Measurements from ENCODE around the gene DOK1. TPM values are rescaled to one million over a fixed set of nuclear protein-coding genes. Genes with fewer than 3 reads are reported as not detected.

DOK1 gene
- total RNA-seq, 1 donor = 89.8 TPM

- DNase-seq (ENCODE audit: insufficient read length, low spot score, missing footprints) = no peak
- Histone ChIP-seq H4K20me1 (ENCODE audit: insufficient read depth, low read length) (no peaks in the 10 kb centered on the region), H3K4me2 (ENCODE audit: insufficient read depth, low read length) (no peak overlapping the region), H3K27me3 (ENCODE audit: insufficient read depth, low read length) (no peaks in the 10 kb centered on the region), H3K27ac (ENCODE audit: low read depth, low read length) (peak overlapping the region; percentile 90), H3K36me3 (ENCODE audit: insufficient read depth, low read length) (no peaks in the 10 kb centered on the region), H3K79me2 (ENCODE audit: insufficient read depth, low read length) (no peaks in the 10 kb centered on the region), H3K4me1 (ENCODE audit: insufficient read depth, low read length) (peaks cover 56% of the 10 kb centered on the region), H2AFZ (ENCODE audit: low read length) (no peak overlapping the region), H3K4me3 (ENCODE audit: insufficient read depth, low read length) (no peak overlapping the region), H3K9me3 (ENCODE audit: low read depth, low read length) (no peaks in the 10 kb centered on the region)
- TF ChIP-seq, protein P1, sequence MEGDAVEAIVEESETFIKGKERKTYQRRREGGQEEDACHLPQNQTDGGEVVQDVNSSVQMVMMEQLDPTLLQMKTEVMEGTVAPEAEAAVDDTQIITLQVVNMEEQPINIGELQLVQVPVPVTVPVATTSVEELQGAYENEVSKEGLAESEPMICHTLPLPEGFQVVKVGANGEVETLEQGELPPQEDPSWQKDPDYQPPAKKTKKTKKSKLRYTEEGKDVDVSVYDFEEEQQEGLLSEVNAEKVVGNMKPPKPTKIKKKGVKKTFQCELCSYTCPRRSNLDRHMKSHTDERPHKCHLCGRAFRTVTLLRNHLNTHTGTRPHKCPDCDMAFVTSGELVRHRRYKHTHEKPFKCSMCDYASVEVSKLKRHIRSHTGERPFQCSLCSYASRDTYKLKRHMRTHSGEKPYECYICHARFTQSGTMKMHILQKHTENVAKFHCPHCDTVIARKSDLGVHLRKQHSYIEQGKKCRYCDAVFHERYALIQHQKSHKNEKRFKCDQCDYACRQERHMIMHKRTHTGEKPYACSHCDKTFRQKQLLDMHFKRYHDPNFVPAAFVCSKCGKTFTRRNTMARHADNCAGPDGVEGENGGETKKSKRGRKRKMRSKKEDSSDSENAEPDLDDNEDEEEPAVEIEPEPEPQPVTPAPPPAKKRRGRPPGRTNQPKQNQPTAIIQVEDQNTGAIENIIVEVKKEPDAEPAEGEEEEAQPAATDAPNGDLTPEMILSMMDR (IDR thresholded peaks at IDR 0.05; ENCODE audit: extremely low read depth, low read depth, low read length) = no peak
These were observed 20.8 kb downstream of the DOK1 start for GRCh38 chr2:74575320-74575719.

- H3K4me1 ChIP-seq (ENCODE audit: insufficient read depth, low read length) = peaks cover 52% of the 10 kb centered on the region
- peak overlapping the region; percentile 14 for H2AFZ ChIP-seq (ENCODE audit: low read length)
These were observed 21.8 kb downstream of the DOK1 start for GRCh38 chr2:74576211-74576862.

GRCh38 chr2:74576863-74577229 lies 22.3 kb downstream of the DOK1 start:
- peak overlapping the region; percentile 90 for H3K27ac ChIP-seq (ENCODE audit: low read depth, low read length)
- H3K27me3 ChIP-seq (ENCODE audit: insufficient read depth, low read length) = no peaks in the 10 kb centered on the region
- H3K4me1 ChIP-seq (ENCODE audit: insufficient read depth, low read length) = peaks cover 52% of the 10 kb centered on the region
- peak; percentile 75 for DNase-seq (ENCODE audit: insufficient read length, low spot score, missing footprints)
- no peaks in the 10 kb centered on the region for H3K36me3 ChIP-seq (ENCODE audit: insufficient read depth, low read length)
- H2AFZ ChIP-seq (ENCODE audit: low read length) = no peak overlapping the region
- H3K4me3 ChIP-seq (ENCODE audit: insufficient read depth, low read length) = peak overlapping the region; percentile 5
- no peaks in the 10 kb centered on the region for H3K9me3 ChIP-seq (ENCODE audit: low read depth, low read length)
- TF ChIP-seq, protein P1 (IDR thresholded peaks at IDR 0.05; ENCODE audit: extremely low read depth, low read depth, low read length) = peak; percentile 33
- no peaks in the 10 kb centered on the region for H3K79me2 ChIP-seq (ENCODE audit: insufficient read depth, low read length)
- peak overlapping the region; percentile 49 for H3K4me2 ChIP-seq (ENCODE audit: insufficient read depth, low read length)
- no peaks in the 10 kb centered on the region for H4K20me1 ChIP-seq (ENCODE audit: insufficient read depth, low read length)

More at GRCh38 chr2:74576211-74576862, 21.8 kb downstream of the DOK1 start:
- Histone ChIP-seq H3K36me3 (ENCODE audit: insufficient read depth, low read length) (no peaks in the 10 kb centered on the region), H3K27ac (ENCODE audit: low read depth, low read length) (peak overlapping the region; percentile 90), H4K20me1 (ENCODE audit: insufficient read depth, low read length) (no peaks in the 10 kb centered on the region), H3K79me2 (ENCODE audit: insufficient read depth, low read length) (no peaks in the 10 kb centered on the region), H3K4me3 (ENCODE audit: insufficient read depth, low read length) (peak overlapping the region; percentile 5), H3K27me3 (ENCODE audit: insufficient read depth, low read length) (no peaks in the 10 kb centered on the region), H3K4me2 (ENCODE audit: insufficient read depth, low read length) (peak overlapping the region; percentile 49), H3K9me3 (ENCODE audit: low read depth, low read length) (no peaks in the 10 kb centered on the region)
- TF ChIP-seq, protein P1 (IDR thresholded peaks at IDR 0.05; ENCODE audit: extremely low read depth, low read depth, low read length) = no peak
- DNase-seq (ENCODE audit: insufficient read length, low spot score, missing footprints) = no peak

DNA sequence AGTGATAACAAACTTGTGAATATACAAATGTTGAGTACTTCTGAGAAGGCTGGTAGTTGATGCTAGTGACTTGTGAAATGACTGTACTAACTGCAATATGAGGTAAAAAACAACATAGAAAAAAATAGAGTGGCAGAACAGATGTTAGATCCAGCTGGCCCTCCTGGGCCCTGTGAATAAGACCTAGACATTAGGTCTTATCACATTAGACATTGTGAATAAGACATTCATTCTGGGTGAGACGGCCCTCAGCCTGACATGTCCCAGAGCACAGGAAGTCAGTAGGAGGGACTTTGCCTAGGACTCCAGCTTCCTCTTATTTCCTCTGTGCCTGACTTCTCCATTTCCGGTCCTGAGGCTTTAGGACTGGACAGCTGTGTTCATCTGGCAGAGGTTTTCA lies 22.9 kb downstream of the DOK1 start:
- H3K27ac ChIP-seq (ENCODE audit: low read depth, low read length) = peak overlapping the region; percentile 90
- H3K4me2 ChIP-seq (ENCODE audit: insufficient read depth, low read length) = peak overlapping the region; percentile 49
- H3K36me3 ChIP-seq (ENCODE audit: insufficient read depth, low read length) = no peaks in the 10 kb centered on the region
- DNase-seq (ENCODE audit: insufficient read length, low spot score, missing footprints) = no peak
- no peaks in the 10 kb centered on the region for H3K9me3 ChIP-seq (ENCODE audit: low read depth, low read length)
- no peak overlapping the region for H3K4me3 ChIP-seq (ENCODE audit: insufficient read depth, low read length)
- no peaks in the 10 kb centered on the region for H4K20me1 ChIP-seq (ENCODE audit: insufficient read depth, low read length)
- no peaks in the 10 kb centered on the region for H3K27me3 ChIP-seq (ENCODE audit: insufficient read depth, low read length)
- TF ChIP-seq, protein P1 (IDR thresholded peaks at IDR 0.05; ENCODE audit: extremely low read depth, low read depth, low read length) = no peak
- no peaks in the 10 kb centered on the region for H3K79me2 ChIP-seq (ENCODE audit: insufficient read depth, low read length)
- H3K4me1 ChIP-seq (ENCODE audit: insufficient read depth, low read length) = peaks cover 52% of the 10 kb centered on the region
- H2AFZ ChIP-seq (ENCODE audit: low read length) = peak overlapping the region; percentile 66
